ENCODE results near the gene ITPR1. TPM values are rescaled to one million over a fixed set of nuclear protein-coding genes. Genes with fewer than 3 reads are reported as not detected.

The ITPR1 gene
- total and polyA plus RNA-seq, 4 donors: 30.7 to 294 (median 149) TPM

DNA sequence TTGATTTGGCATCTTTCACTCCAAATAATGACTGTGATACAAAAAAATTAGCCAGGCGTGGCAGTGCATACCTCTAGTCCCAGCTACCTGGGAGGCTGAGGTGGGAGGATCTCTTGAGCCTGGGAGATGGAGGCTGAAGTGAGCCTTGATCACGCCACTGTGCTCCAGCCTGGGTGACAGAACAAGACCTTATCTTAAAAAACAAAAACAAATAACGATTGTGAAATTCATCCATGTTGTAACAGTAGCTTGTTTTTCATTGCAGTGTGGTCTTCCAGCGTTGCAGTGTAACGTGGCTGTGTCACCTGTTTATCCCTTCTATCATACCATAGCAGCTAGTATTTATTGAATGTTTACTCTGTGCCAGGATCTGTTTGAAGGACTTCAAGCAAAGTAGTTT, 120.9 kb downstream of the ITPR1 start:
- intact Hi-C loops (cut with DNase I): no loop called here
- no peaks in the 10 kb centered on the region for H3K9me3 ChIP-seq (ENCODE audit: control insufficient read depth, low read length)
- H3K27ac ChIP-seq (ENCODE audit: low read depth in 1 of 2, low read length in 2 of 2): no peak overlapping the region
- no peak overlapping the region for H3K4me3 ChIP-seq (ENCODE audit: low read length in 2 of 2)
- no peaks in the 10 kb centered on the region for H3K36me3 ChIP-seq (ENCODE audit: control insufficient read depth in 1 of 2, insufficient read depth in 2 of 2, low read length in 1 of 2)
- no peaks in the 10 kb centered on the region for H3K4me1 ChIP-seq (ENCODE audit: control insufficient read depth in 1 of 2, insufficient read depth in 2 of 2, low read length in 2 of 2)
- 86 to 88% methylated on average over 5 of the region's 5 CpGs for WGBS, 2 donors
- no peaks in the 10 kb centered on the region for H3K27me3 ChIP-seq (ENCODE audit: control insufficient read depth in 1 of 2, insufficient read depth in 2 of 2, low read length in 1 of 2)
- no peak for ATAC-seq (ENCODE audit: low FRiP score)
- DNase-seq: no peak

- Histone ChIP-seq H3K4me1 (ENCODE audit: control insufficient read depth in 1 of 2, insufficient read depth in 2 of 2, low read length in 2 of 2) (no peaks in the 10 kb centered on the region), H3K36me3 (ENCODE audit: control insufficient read depth in 1 of 2, insufficient read depth in 2 of 2, low read length in 1 of 2) (no peaks in the 10 kb centered on the region), H3K4me3 (ENCODE audit: low read length in 2 of 2) (no peak overlapping the region), H3K27ac (ENCODE audit: low read depth in 1 of 2, low read length in 2 of 2) (no peak overlapping the region), H3K27me3 (ENCODE audit: control insufficient read depth in 1 of 2, insufficient read depth in 2 of 2, low read length in 1 of 2) (no peaks in the 10 kb centered on the region), H3K9me3 (ENCODE audit: control insufficient read depth, low read length) (no peaks in the 10 kb centered on the region)
- no peak for ATAC-seq (ENCODE audit: low FRiP score)
- 95% methylated on average over 3 of the region's 3 CpGs for WGBS, 2 donors
- intact Hi-C loops (cut with DNase I): no loop called here
- DNase-seq: no peak
These were observed 121.8 kb downstream of the ITPR1 start for GRCh38 chr3:4614927-4615326.

- no peaks in the 10 kb centered on the region for H3K4me1 ChIP-seq (ENCODE audit: control insufficient read depth in 1 of 2, insufficient read depth in 2 of 2, low read length in 2 of 2)
- H3K27me3 ChIP-seq (ENCODE audit: control insufficient read depth in 1 of 2, insufficient read depth in 2 of 2, low read length in 1 of 2): no peaks in the 10 kb centered on the region
- WGBS, 2 donors: 46 to 56% methylated on average over 3 of the region's 3 CpGs
- no peak overlapping the region for H3K27ac ChIP-seq (ENCODE audit: low read depth in 1 of 2, low read length in 2 of 2)
- H3K9me3 ChIP-seq (ENCODE audit: control insufficient read depth, low read length): no peaks in the 10 kb centered on the region
- H3K4me3 ChIP-seq (ENCODE audit: low read length in 2 of 2): no peak overlapping the region
- ATAC-seq (ENCODE audit: low FRiP score) (no peak), DNase-seq (no peak)
- intact Hi-C loops (cut with DNase I): no loop called here
- H3K36me3 ChIP-seq (ENCODE audit: control insufficient read depth in 1 of 2, insufficient read depth in 2 of 2, low read length in 1 of 2): no peaks in the 10 kb centered on the region
These were observed 122.6 kb downstream of the ITPR1 start for GRCh38 chr3:4615750-4616149.

GRCh38 chr3:4623421-4623999, 130.4 kb downstream of the ITPR1 start:
- Histone ChIP-seq H3K36me3 (ENCODE audit: control insufficient read depth in 1 of 2, insufficient read depth in 2 of 2, low read length in 1 of 2) (peaks cover 1 to 3% of the 10 kb centered on the region in 2 donors), H3K4me1 (ENCODE audit: control insufficient read depth in 1 of 2, insufficient read depth in 2 of 2, low read length in 2 of 2) (no peaks in the 10 kb centered on the region), H3K27ac (ENCODE audit: low read depth in 1 of 2, low read length in 2 of 2) (no peak overlapping the region), H3K27me3 (ENCODE audit: control insufficient read depth in 1 of 2, insufficient read depth in 2 of 2, low read length in 1 of 2) (no peaks in the 10 kb centered on the region), H3K9me3 (ENCODE audit: control insufficient read depth, low read length) (no peaks in the 10 kb centered on the region), H3K4me3 (ENCODE audit: low read length in 2 of 2) (no peak overlapping the region)
- 65 to 70% methylated on average over 4 of the region's 4 CpGs for WGBS, 2 donors
- no peak for DNase-seq
- intact Hi-C loops (cut with DNase I): no loop called here
- ATAC-seq (ENCODE audit: low FRiP score): no peak

DNA sequence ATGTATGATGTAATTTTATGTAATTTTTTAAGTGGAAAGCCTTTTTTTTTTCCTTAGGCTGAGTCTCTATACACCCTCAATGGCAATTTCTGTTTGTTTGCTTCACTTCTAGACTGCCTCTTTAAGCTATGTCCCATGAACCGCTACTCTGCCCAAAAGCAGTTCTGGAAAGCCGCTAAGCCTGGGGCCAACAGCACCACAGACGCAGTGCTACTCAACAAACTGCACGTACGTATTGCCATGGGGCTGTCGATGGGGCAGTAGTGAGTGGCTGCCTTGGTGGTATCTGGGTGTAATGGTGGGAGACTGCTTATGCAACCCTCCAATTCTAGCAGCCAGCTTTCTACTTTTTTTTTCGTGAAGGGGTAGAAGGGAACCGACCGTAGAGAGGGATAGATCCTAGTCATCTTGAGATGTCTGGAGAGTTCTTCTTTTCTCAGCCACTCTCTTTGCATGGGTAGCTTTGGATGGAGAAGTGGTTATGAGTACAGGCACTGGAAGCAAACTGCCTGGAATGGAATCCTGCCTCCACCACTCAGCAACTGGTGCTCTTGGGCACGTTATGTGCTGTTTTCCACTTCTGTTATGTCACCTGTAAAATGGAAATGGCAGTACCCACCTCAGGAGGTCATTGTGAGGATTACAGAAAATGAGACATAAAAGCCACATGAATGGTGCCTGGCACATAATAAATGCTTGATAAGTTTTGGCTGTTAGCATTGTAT, 134.7 kb downstream of the ITPR1 start:
- no peak for DNase-seq
- 90 to 91% methylated on average over 10 of the region's 10 CpGs for WGBS, 2 donors

GRCh38 chr3:4629095-4630007, 136.2 kb downstream of the ITPR1 start:
- no peaks in the 10 kb centered on the region for H3K27me3 ChIP-seq (ENCODE audit: control insufficient read depth in 1 of 2, insufficient read depth in 2 of 2, low read length in 1 of 2)
- ATAC-seq (ENCODE audit: low FRiP score) (no peak), DNase-seq (no peak)
- H3K36me3 ChIP-seq (ENCODE audit: control insufficient read depth in 1 of 2, insufficient read depth in 2 of 2, low read length in 1 of 2): peaks cover 3 to 6% of the 10 kb centered on the region in 2 donors
- H3K4me3 ChIP-seq (ENCODE audit: low read length in 2 of 2): no peak overlapping the region
- intact Hi-C loops (cut with DNase I): loop anchor here (5.0 to 10.0 kb wide), 3 partner anchors 42 to 137 kb away; partner anchors contain the start of gene ITPR1 (in 2 of the 2)
- no peaks in the 10 kb centered on the region for H3K9me3 ChIP-seq (ENCODE audit: control insufficient read depth, low read length)
- H3K4me1 ChIP-seq (ENCODE audit: control insufficient read depth in 1 of 2, insufficient read depth in 2 of 2, low read length in 2 of 2): peaks cover 0 to 1% of the 10 kb centered on the region in 2 donors
- no peak overlapping the region for H3K27ac ChIP-seq (ENCODE audit: low read depth in 1 of 2, low read length in 2 of 2)
- 86 to 90% methylated on average over 9 of the region's 9 CpGs for WGBS, 2 donors

More for the DNA sequence above, 134.7 kb downstream of the ITPR1 start:
- H3K4me3 ChIP-seq (ENCODE audit: low read length in 2 of 2): no peak overlapping the region
- no peak overlapping the region for H3K27ac ChIP-seq (ENCODE audit: low read depth in 1 of 2, low read length in 2 of 2)
- H3K36me3 ChIP-seq (ENCODE audit: control insufficient read depth in 1 of 2, insufficient read depth in 2 of 2, low read length in 1 of 2): peaks cover 3 to 6% of the 10 kb centered on the region in 2 donors
- H3K4me1 ChIP-seq (ENCODE audit: control insufficient read depth in 1 of 2, insufficient read depth in 2 of 2, low read length in 2 of 2): peaks cover 0 to 1% of the 10 kb centered on the region in 2 donors
- intact Hi-C loops (cut with DNase I): no loop called here
- no peak for ATAC-seq (ENCODE audit: low FRiP score)
- H3K27me3 ChIP-seq (ENCODE audit: control insufficient read depth in 1 of 2, insufficient read depth in 2 of 2, low read length in 1 of 2): no peaks in the 10 kb centered on the region
- H3K9me3 ChIP-seq (ENCODE audit: control insufficient read depth, low read length): no peaks in the 10 kb centered on the region

DNA sequence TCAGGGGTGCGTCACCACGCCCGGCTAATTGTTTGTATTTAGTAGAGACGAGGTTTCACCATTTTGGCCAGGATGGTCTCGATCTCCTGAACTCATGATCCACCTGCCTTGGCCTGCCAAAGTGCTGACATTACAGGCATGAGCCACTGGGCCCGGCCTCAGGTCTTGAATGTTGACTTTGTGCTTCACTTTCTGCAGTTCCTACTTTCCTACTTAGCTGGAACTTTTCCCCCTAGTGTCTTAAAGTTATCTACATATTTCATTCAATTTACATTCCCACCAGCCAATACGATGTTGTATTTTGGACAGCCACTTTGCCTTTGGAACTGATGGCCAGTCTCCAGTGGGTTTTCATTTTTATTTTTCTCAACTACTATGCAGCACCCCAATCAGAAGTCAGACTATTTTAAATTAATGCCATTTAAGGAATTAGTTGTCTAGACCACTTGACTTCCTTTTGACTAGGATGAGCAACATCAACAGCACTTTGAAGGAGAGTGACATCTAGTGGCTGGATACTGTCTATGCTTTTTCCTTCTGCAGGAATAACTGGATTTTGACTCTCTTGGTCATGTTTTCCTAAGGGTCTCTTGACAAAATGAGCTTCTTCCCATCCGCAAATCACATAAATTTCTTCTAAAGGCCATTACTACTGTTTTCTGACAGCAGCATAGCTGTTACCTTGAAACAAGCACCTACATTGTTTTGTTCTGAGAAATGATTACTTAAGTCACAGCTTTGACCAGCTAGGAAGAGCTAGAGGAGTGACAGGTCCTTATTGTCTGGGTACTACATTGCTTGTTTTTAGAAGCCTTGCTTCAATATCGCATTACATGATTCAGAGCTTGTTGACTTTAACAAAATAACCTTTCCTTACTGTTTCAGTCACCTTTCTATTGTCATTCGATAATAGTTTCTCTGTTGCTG, 140.2 kb downstream of the ITPR1 start:
- intact Hi-C loops (cut with DNase I): loop anchor here (1.0 to 10.0 kb wide), 5 partner anchors 46 to 283 kb away; partner anchors contain the start of gene ITPR1 (in 2 of the 2)

DNA sequence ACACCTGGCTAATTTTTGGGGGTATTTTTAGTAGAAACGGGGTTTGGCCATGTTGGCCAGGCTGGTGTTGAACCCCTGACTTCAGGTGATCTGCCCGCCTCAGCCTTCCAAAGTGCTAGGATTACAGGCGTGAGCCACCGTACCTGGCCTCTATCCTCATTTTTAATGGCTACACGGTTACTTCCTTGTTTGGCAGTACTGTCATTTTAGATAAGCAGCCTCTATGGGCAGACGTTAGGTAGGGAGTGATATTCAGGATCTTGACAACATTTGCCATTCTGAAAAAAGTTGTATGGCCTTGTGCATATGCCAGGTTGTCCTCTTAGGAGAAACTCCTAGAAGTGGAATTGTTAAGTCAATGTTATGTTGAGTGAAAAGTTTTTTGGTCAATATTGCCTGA, 141.7 kb downstream of the ITPR1 start:
- Histone ChIP-seq H3K4me1 (ENCODE audit: control insufficient read depth in 1 of 2, insufficient read depth in 2 of 2, low read length in 2 of 2) (no peaks in the 10 kb centered on the region), H3K9me3 (ENCODE audit: control insufficient read depth, low read length) (no peaks in the 10 kb centered on the region), H3K4me3 (ENCODE audit: low read length in 2 of 2) (no peak overlapping the region), H3K27me3 (ENCODE audit: control insufficient read depth in 1 of 2, insufficient read depth in 2 of 2, low read length in 1 of 2) (no peaks in the 10 kb centered on the region), H3K27ac (ENCODE audit: low read depth in 1 of 2, low read length in 2 of 2) (no peak overlapping the region), H3K36me3 (ENCODE audit: control insufficient read depth in 1 of 2, insufficient read depth in 2 of 2, low read length in 1 of 2) (peaks cover 1 to 3% of the 10 kb centered on the region in 2 donors)
- ATAC-seq (ENCODE audit: low FRiP score): no peak
- no peak for DNase-seq
- WGBS, 2 donors: 78 to 86% methylated on average over 6 of the region's 6 CpGs
- intact Hi-C loops (cut with DNase I): loop anchor here (5.0 to 10.0 kb wide), 3 partner anchors 48 to 143 kb away; partner anchors contain the start of gene ITPR1 (in 2 of the 2)

More for the DNA sequence above, 140.2 kb downstream of the ITPR1 start:
- peaks cover 0 to 1% of the 10 kb centered on the region in 2 donors for H3K4me1 ChIP-seq (ENCODE audit: control insufficient read depth in 1 of 2, insufficient read depth in 2 of 2, low read length in 2 of 2)
- peaks cover 0 to 6% of the 10 kb centered on the region in 2 donors for H3K36me3 ChIP-seq (ENCODE audit: control insufficient read depth in 1 of 2, insufficient read depth in 2 of 2, low read length in 1 of 2)
- ATAC-seq (ENCODE audit: low FRiP score) (peak; percentile 87), DNase-seq (no peak)
- WGBS, 2 donors: 60 to 64% methylated on average over 10 of the region's 10 CpGs
- H3K27ac ChIP-seq (ENCODE audit: low read depth in 1 of 2, low read length in 2 of 2): no peak overlapping the region
- H3K4me3 ChIP-seq (ENCODE audit: low read length in 2 of 2): no peak overlapping the region
- no peaks in the 10 kb centered on the region for H3K27me3 ChIP-seq (ENCODE audit: control insufficient read depth in 1 of 2, insufficient read depth in 2 of 2, low read length in 1 of 2)
- H3K9me3 ChIP-seq (ENCODE audit: control insufficient read depth, low read length): no peaks in the 10 kb centered on the region
